SK-N-SH (cell line): ENCODE measurements around the gene NFKBIA.

Experiments used
- CTCF ChIP-seq: fragments of 200-600 bp; sonication (generic); IDR thresholded peaks from 2 replicates; pipeline ENCODE4 v1.6.1; 2017; ENCODE audit warnings: antibody characterized with exemption, mild to moderate bottlenecking, moderate library complexity
- EZH2phosphoT487 ChIP-seq: fragments of 200-600 bp; sonication (generic); IDR thresholded peaks from 2 replicates; pipeline ENCODE4 v1.6.1; 2017; ENCODE audit warnings: low read depth, mixed run types, mild to moderate bottlenecking, antibody characterized with exemption, moderate library complexity, borderline replicate concordance
- FOXJ3 ChIP-seq: sonication (generic); formaldehyde crosslinking; IDR thresholded peaks from 2 replicates; pipeline ENCODE4 v1.5.1; 2020; ENCODE audit warnings: mild to moderate bottlenecking, missing genetic modification reagents
- NFIC ChIP-seq: IDR thresholded peaks from 2 replicates; pipeline ENCODE4 v1.4.0; 2012; ENCODE audit warnings: borderline replicate concordance
- POLR2AphosphoS5 ChIP-seq: IDR thresholded peaks from 2 replicates; pipeline ENCODE4 v1.6.1; 2012; ENCODE audit warnings: low read depth, low read length
- SMC3 ChIP-seq: IDR thresholded peaks from 2 replicates; pipeline ENCODE4 v1.6.1; 2012; ENCODE audit warnings: low read depth, low read length, improper control_type of control experiment
- TF ChIP-seq, protein P1 (sequence below): IDR thresholded peaks from 2 replicates; pipeline ENCODE4 v1.4.0; 2012; ENCODE audit warnings: low read depth, borderline replicate concordance
- TF ChIP-seq, protein P2 (sequence below): IDR thresholded peaks from 2 replicates; pipeline ENCODE4 v1.6.1; 2012; ENCODE audit warnings: mild to moderate bottlenecking, low read depth, low read length, moderate library complexity

GRCh38 chr14:35368139-35368460 lies 36.4 kb downstream of the NFKBIA start:
- TF ChIP-seq SMC3: no peak
- TF ChIP-seq FOXJ3 (CRISPR knock-in tag): no peak
- TF ChIP-seq POLR2AphosphoS5: no peak
- no peak for TF ChIP-seq EZH2phosphoT487
- TF ChIP-seq, protein P1, sequence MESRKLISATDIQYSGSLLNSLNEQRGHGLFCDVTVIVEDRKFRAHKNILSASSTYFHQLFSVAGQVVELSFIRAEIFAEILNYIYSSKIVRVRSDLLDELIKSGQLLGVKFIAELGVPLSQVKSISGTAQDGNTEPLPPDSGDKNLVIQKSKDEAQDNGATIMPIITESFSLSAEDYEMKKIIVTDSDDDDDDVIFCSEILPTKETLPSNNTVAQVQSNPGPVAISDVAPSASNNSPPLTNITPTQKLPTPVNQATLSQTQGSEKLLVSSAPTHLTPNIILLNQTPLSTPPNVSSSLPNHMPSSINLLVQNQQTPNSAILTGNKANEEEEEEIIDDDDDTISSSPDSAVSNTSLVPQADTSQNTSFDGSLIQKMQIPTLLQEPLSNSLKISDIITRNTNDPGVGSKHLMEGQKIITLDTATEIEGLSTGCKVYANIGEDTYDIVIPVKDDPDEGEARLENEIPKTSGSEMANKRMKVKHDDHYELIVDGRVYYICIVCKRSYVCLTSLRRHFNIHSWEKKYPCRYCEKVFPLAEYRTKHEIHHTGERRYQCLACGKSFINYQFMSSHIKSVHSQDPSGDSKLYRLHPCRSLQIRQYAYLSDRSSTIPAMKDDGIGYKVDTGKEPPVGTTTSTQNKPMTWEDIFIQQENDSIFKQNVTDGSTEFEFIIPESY: no peak
- no peak for TF ChIP-seq CTCF
- TF ChIP-seq NFIC: no peak
- TF ChIP-seq, protein P2, sequence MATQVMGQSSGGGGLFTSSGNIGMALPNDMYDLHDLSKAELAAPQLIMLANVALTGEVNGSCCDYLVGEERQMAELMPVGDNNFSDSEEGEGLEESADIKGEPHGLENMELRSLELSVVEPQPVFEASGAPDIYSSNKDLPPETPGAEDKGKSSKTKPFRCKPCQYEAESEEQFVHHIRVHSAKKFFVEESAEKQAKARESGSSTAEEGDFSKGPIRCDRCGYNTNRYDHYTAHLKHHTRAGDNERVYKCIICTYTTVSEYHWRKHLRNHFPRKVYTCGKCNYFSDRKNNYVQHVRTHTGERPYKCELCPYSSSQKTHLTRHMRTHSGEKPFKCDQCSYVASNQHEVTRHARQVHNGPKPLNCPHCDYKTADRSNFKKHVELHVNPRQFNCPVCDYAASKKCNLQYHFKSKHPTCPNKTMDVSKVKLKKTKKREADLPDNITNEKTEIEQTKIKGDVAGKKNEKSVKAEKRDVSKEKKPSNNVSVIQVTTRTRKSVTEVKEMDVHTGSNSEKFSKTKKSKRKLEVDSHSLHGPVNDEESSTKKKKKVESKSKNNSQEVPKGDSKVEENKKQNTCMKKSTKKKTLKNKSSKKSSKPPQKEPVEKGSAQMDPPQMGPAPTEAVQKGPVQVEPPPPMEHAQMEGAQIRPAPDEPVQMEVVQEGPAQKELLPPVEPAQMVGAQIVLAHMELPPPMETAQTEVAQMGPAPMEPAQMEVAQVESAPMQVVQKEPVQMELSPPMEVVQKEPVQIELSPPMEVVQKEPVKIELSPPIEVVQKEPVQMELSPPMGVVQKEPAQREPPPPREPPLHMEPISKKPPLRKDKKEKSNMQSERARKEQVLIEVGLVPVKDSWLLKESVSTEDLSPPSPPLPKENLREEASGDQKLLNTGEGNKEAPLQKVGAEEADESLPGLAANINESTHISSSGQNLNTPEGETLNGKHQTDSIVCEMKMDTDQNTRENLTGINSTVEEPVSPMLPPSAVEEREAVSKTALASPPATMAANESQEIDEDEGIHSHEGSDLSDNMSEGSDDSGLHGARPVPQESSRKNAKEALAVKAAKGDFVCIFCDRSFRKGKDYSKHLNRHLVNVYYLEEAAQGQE: no peak
